BJ (cell line): Measurements from ENCODE around the gene TFCP2. TPM values are rescaled to one million over a fixed set of nuclear protein-coding genes. Genes with fewer than 3 reads are reported as not detected.

Source experiments
- CTCF ChIA-PET: fragments of 350-600 bp; formaldehyde crosslinking; extraction: SDS; loops from one replicate; lab custom pipeline; 2021; ENCODE audit warnings: antibody characterized with exemption, inconsistent platforms; lab: Yijun Ruan, JAX
- POLR2A ChIA-PET: fragments of 300-600 bp; sonication (Branson Sonifier 250); formaldehyde crosslinking; extraction: SDS; loops from one replicate; lab custom pipeline; 2021; ENCODE audit warnings: antibody characterized with exemption; lab: Charles Lee
- DNase-seq: peaks from one replicate; pipeline ENCODE4 v3.0.0-alpha.2; 2011; ENCODE audit warnings: low read depth
- H3K27me3 ChIP-seq: 2 replicates; pipeline ENCODE4 v1.6.0; 2011; ENCODE audit warnings: low read length; ENCODE audit not compliant: control insufficient read depth, insufficient read depth
- H3K36me3 ChIP-seq: 2 replicates; pipeline ENCODE4 v1.5.1; 2011; ENCODE audit warnings: low read length; ENCODE audit not compliant: control insufficient read depth, insufficient read depth
- H3K4me3 ChIP-seq: 2 replicates; pipeline ENCODE4 v1.5.1; 2011; ENCODE audit warnings: low read depth, mild to moderate bottlenecking, control low read depth, low read length
- CTCF ChIP-seq: IDR thresholded peaks from 2 replicates; pipeline ENCODE4 v1.5.1; 2011; ENCODE audit warnings: low read depth, mild to moderate bottlenecking, control low read depth, inconsistent platforms, low read length, moderate library complexity; ENCODE audit not compliant: insufficient read depth
- polyA plus RNA-seq: library from polyadenylated mRNA; depleted of rRNA; stranded (reverse); fragments of >200 nt; gene quantifications from 2 replicates; pipeline ENCODE4 v1.2.3, GENCODE V29; 2011

Gene TFCP2
- polyA plus RNA-seq, 1 experiment: 11.4 TPM

GRCh38 chr12:51174501-51174900 is 1.6 kb upstream of the TFCP2 start:
- no peak for DNase-seq
- Histone ChIP-seq H3K36me3 (no peaks in the 10 kb centered on the region), H3K4me3 (no peak overlapping the region), H3K27me3 (no peaks in the 10 kb centered on the region)
- CTCF ChIA-PET: no interaction called here
- no peak for TF ChIP-seq CTCF
- POLR2A ChIA-PET: no interaction called here

- H3K36me3 ChIP-seq: no peaks in the 10 kb centered on the region
- POLR2A ChIA-PET: no interaction called here
- CTCF ChIA-PET: interaction anchor here (1.2 kb wide), 1 partner anchor 11 kb away, joined by 3 read pairs; no protein-coding TSS in a partner anchor
- peak overlapping the region; percentile 90 for H3K4me3 ChIP-seq
- H3K27me3 ChIP-seq: no peaks in the 10 kb centered on the region
- TF ChIP-seq CTCF: no peak
- no peak for DNase-seq
These were observed 936 bp downstream of the TFCP2 start for GRCh38 chr12:51171884-51172514.

DNA sequence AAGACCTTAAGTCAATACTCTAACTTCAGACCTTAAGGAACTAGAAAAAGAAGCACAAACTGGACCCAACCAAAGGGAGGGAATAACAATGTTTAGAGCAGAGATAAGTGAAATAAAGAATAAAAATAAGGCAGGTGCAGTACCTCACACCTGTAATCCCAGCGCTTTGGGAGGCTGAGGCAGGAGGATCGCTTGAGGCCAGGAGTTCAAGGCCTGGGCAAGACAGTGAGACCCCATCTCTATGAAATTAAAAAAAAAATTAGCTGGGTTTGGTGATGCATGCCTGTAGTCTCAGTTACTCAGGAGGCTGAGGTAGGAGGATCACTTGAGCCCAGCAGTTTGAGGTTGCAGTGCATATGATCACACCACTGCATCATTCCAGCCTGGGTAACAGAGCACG is 9.1 kb downstream of the TFCP2 start:
- DNase-seq: no peak
- Histone ChIP-seq H3K4me3 (no peak overlapping the region), H3K27me3 (no peaks in the 10 kb centered on the region), H3K36me3 (no peaks in the 10 kb centered on the region)
- ChIA-PET POLR2A (no interaction called here), CTCF (no interaction called here)
- TF ChIP-seq CTCF: no peak

DNA sequence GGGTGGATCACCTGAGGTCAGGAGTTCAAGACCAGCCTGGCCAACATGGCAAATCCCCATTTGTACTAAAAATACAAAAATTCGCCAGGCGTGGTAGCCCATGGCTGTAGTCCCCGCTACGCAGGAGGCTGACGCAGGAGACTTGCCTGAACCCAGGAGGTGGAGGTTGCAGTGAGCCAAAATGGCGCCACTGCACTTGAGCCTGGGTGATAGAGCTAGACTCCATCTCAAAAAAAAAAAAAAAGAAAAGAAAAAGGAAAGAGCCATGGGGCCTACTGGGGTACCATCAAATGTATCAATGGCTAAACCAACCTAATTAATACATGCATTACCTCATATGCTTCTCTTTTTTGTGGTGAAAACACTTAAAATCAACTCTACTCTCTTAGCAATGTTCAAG is 10.7 kb downstream of the TFCP2 start:
- H3K27me3 ChIP-seq: no peaks in the 10 kb centered on the region
- no peak for DNase-seq
- H3K4me3 ChIP-seq: no peak overlapping the region
- TF ChIP-seq CTCF: no peak
- ChIA-PET CTCF (no interaction called here), POLR2A (no interaction called here)
- no peaks in the 10 kb centered on the region for H3K36me3 ChIP-seq

DNA sequence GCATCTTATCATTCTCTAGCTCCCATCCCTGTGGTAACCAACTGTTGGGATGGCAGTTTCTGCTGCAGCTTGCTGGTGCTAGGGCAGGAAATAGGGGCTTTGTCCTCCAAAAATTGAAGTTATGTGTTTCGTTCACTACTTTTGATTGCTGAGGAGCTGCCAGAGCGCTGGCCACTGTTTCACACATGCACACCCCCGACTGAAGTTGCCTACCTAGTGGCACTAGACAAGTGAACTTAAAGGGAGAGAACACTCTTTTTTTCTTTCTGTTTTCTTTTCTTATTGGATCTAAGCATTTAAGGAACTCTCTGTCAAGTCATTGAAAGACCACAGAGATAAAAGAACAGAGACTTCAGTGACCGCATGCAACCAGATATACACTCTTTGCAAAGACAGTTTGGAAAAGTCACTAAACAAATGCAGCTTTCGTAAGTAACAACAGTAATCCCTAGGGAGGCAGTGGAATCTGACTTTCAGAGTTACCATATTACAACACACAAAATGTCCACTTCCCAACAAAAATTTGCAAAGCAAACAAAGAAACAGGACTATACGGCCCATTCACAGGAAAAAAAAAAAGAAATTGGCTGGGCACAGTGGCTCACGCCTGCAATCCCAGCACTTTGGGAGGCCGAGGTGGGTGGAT is 12.0 kb downstream of the TFCP2 start:
- ChIA-PET POLR2A (interaction anchor here (0.7 kb wide), 1 partner anchor 78 kb away, joined by 4 read pairs; no protein-coding TSS in a partner anchor), CTCF (interaction anchor here (0.8 kb wide), 1 partner anchor 11 kb away, joined by 3 read pairs; no protein-coding TSS in a partner anchor)
- no peak for DNase-seq
- TF ChIP-seq CTCF: no peak
- Histone ChIP-seq H3K36me3 (no peaks in the 10 kb centered on the region), H3K4me3 (no peak overlapping the region), H3K27me3 (no peaks in the 10 kb centered on the region)
